Measurements from ENCODE around the gene ANKFN1.

The ANKFN1 gene

DNA sequence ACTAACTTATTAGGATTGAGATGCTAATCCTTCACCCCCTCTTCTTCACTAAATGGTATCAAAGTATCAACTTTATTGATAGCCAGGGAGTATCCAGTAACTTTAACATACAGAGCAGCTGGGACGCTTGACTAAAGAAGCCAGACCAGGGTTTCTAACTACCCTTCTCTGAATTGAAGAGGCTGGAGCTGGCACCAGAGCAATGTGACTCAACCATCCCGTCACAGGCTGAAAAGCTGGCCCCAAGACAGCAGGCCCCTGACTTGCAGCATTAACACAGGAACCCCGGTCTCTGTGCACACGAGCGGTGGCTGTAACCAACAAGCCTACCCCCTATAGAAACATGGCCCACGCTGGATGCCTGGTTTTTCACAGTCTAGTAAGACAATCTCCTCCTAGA, 59.8 kb downstream of the ANKFN1 start:
- no peaks in the 10 kb centered on the region for H3F3A ChIP-seq (ENCODE audit: insufficient read depth)
- no peak overlapping the region for H3K9ac ChIP-seq (ENCODE audit: low read length)
- H3K9me3 ChIP-seq (ENCODE audit: insufficient read depth, low read length), result no peaks in the 10 kb centered on the region
- no peak overlapping the region for H3K4me2 ChIP-seq (ENCODE audit: low read depth, low read length, poor library complexity, severe bottlenecking)
- no peak overlapping the region for H3K27ac ChIP-seq (ENCODE audit: low read depth, low read length)
- no peaks in the 10 kb centered on the region for H3K79me2 ChIP-seq (ENCODE audit: insufficient read depth, low read length)
- H3K4me3 ChIP-seq (ENCODE audit: insufficient read depth, low read length, poor library complexity, severe bottlenecking), result no peak overlapping the region
- no peaks in the 10 kb centered on the region for H3K36me3 ChIP-seq (ENCODE audit: low read length)
- H2AFZ ChIP-seq (ENCODE audit: low read depth, low read length, severe bottlenecking), result no peak overlapping the region
- no peaks in the 10 kb centered on the region for H3K27me3 ChIP-seq (ENCODE audit: low read length)
- H4K20me1 ChIP-seq (ENCODE audit: low read depth, low read length), result no peaks in the 10 kb centered on the region
- TF ChIP-seq, protein P1, sequence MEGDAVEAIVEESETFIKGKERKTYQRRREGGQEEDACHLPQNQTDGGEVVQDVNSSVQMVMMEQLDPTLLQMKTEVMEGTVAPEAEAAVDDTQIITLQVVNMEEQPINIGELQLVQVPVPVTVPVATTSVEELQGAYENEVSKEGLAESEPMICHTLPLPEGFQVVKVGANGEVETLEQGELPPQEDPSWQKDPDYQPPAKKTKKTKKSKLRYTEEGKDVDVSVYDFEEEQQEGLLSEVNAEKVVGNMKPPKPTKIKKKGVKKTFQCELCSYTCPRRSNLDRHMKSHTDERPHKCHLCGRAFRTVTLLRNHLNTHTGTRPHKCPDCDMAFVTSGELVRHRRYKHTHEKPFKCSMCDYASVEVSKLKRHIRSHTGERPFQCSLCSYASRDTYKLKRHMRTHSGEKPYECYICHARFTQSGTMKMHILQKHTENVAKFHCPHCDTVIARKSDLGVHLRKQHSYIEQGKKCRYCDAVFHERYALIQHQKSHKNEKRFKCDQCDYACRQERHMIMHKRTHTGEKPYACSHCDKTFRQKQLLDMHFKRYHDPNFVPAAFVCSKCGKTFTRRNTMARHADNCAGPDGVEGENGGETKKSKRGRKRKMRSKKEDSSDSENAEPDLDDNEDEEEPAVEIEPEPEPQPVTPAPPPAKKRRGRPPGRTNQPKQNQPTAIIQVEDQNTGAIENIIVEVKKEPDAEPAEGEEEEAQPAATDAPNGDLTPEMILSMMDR (IDR thresholded peaks at IDR 0.05; ENCODE audit: insufficient read depth, low read length, poor library complexity, severe bottlenecking), result no peak
- TF ChIP-seq EZH2phosphoT487 (conservative IDR thresholded peaks at IDR 0.05; ENCODE audit: low read length), result no peak
- no peaks in the 10 kb centered on the region for H3K9me2 ChIP-seq (replicated peaks; ENCODE audit: insufficient read depth, low read length)

DNA sequence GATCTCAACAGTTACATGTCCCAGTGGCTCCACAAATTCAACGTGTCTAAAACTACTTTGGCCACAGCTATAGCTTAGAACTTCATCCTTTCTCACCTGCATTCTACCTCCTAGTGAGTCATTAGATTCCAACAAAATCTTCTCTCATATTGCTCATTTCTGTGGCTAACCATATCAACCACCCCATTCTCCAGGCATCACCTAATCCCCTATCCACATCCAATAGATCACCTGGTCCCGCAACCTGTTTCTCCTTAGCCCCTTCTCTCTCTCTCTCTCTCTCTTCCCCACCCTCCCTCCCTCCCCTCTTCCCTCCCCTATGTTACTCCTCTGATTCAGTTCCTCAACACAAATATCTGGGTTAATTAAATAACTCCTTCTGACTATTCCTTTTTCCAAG, 64.6 kb downstream of the ANKFN1 start:
- Histone ChIP-seq H3K4me2 (ENCODE audit: low read depth, low read length, poor library complexity, severe bottlenecking) (no peak overlapping the region), H3F3A (ENCODE audit: insufficient read depth) (no peaks in the 10 kb centered on the region), H4K20me1 (ENCODE audit: low read depth, low read length) (no peaks in the 10 kb centered on the region), H3K79me2 (ENCODE audit: insufficient read depth, low read length) (no peaks in the 10 kb centered on the region), H2AFZ (ENCODE audit: low read depth, low read length, severe bottlenecking) (no peak overlapping the region), H3K36me3 (ENCODE audit: low read length) (no peaks in the 10 kb centered on the region), H3K9ac (ENCODE audit: low read length) (no peak overlapping the region), H3K9me3 (ENCODE audit: insufficient read depth, low read length) (no peaks in the 10 kb centered on the region), H3K27ac (ENCODE audit: low read depth, low read length) (no peak overlapping the region), H3K4me3 (ENCODE audit: insufficient read depth, low read length, poor library complexity, severe bottlenecking) (no peak overlapping the region), H3K27me3 (ENCODE audit: low read length) (no peaks in the 10 kb centered on the region), H3K9me2 (replicated peaks; ENCODE audit: insufficient read depth, low read length) (no peaks in the 10 kb centered on the region)
- TF ChIP-seq EZH2phosphoT487 (conservative IDR thresholded peaks at IDR 0.05; ENCODE audit: low read length), result no peak
- TF ChIP-seq, protein P1 (IDR thresholded peaks at IDR 0.05; ENCODE audit: insufficient read depth, low read length, poor library complexity, severe bottlenecking), result no peak

DNA sequence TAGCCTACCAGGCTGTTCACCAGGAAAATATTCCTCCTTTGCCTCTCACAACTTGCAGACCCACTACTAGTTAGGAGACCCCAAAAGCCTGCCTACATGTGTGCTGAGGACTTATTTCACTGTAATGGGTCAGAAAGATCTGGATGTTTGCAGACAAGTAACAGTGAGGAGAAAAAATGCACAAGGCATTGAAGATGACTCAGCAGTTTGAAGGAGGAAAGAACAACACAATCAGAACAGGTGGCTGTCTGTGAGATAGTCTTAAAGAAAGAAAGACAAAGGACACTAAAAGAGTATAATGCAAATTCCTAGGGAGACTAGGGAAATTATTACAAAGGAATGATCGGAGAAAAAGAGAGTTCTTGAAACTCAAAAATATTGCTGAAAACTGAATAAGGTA, 69.0 kb downstream of the ANKFN1 start:
- H3K4me2 ChIP-seq (ENCODE audit: low read depth, low read length, poor library complexity, severe bottlenecking), result no peak overlapping the region
- TF ChIP-seq, protein P1 (IDR thresholded peaks at IDR 0.05; ENCODE audit: insufficient read depth, low read length, poor library complexity, severe bottlenecking), result no peak
- TF ChIP-seq EZH2phosphoT487 (conservative IDR thresholded peaks at IDR 0.05; ENCODE audit: low read length), result no peak
- no peak overlapping the region for H3K27ac ChIP-seq (ENCODE audit: low read depth, low read length)
- no peak overlapping the region for H3K4me3 ChIP-seq (ENCODE audit: insufficient read depth, low read length, poor library complexity, severe bottlenecking)
- no peaks in the 10 kb centered on the region for H3K36me3 ChIP-seq (ENCODE audit: low read length)
- no peaks in the 10 kb centered on the region for H3F3A ChIP-seq (ENCODE audit: insufficient read depth)
- no peaks in the 10 kb centered on the region for H3K79me2 ChIP-seq (ENCODE audit: insufficient read depth, low read length)
- H2AFZ ChIP-seq (ENCODE audit: low read depth, low read length, severe bottlenecking), result no peak overlapping the region
- no peaks in the 10 kb centered on the region for H3K9me3 ChIP-seq (ENCODE audit: insufficient read depth, low read length)
- no peaks in the 10 kb centered on the region for H4K20me1 ChIP-seq (ENCODE audit: low read depth, low read length)
- no peaks in the 10 kb centered on the region for H3K27me3 ChIP-seq (ENCODE audit: low read length)
- no peaks in the 10 kb centered on the region for H3K9me2 ChIP-seq (replicated peaks; ENCODE audit: insufficient read depth, low read length)
- no peak overlapping the region for H3K9ac ChIP-seq (ENCODE audit: low read length)

All from SU-DHL-6 (cell line).